Tibial nerve (tissue), 4 donors: ENCODE results near the gene VSTM2B.

Experiments used
- EP300 ChIP-seq, 2 donors: sonication (generic); formaldehyde crosslinking; IDR thresholded peaks; one replicate each; pipeline ENCODE4 v1.6.1; 2017; ENCODE audit warnings: antibody characterized with exemption in 2 of 2, mild to moderate bottlenecking in 1 of 2
- TF ChIP-seq, protein P1 (sequence below), 5 experiments: fragments of 200-600 bp in 3 of 5; fragments of 450-650 bp in 2 of 5; sonication (generic) in 3 of 5; IDR thresholded peaks; one replicate each; pipeline ENCODE4 v1.5.1; 2016 to 2019; ENCODE audit warnings: antibody characterized with exemption in 5 of 5, mild to moderate bottlenecking in 3 of 5, moderate library complexity in 2 of 5

DNA sequence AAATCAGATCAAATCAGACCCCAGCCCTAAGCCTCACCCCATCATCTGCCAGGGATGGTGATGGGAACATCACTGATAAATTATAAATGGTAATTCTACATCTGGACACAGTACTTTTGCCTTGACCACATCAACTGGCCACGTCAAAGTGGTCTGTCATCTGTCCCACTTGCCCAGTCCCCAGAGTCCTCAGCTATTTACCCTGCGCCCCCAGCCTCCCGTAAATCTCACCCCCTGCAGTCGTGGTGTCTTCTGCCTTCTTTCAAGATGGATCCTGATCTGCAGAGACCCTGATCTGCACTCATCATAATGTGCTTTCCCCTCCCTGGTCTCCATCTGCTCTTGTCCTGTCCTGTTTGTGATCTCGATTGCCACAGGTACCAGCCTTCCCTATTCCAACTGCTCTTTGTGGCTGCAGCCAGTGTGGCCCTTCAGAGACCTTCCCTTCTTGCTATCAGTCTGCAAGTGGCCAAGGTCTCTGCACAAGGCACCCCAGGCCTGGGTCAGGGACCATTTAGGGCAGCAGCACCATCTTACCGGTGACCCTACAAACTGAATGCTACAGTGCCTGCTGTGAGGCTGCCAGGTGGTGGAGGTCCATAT, 53.6 kb downstream of the VSTM2B start:
- TF ChIP-seq, protein P1, sequence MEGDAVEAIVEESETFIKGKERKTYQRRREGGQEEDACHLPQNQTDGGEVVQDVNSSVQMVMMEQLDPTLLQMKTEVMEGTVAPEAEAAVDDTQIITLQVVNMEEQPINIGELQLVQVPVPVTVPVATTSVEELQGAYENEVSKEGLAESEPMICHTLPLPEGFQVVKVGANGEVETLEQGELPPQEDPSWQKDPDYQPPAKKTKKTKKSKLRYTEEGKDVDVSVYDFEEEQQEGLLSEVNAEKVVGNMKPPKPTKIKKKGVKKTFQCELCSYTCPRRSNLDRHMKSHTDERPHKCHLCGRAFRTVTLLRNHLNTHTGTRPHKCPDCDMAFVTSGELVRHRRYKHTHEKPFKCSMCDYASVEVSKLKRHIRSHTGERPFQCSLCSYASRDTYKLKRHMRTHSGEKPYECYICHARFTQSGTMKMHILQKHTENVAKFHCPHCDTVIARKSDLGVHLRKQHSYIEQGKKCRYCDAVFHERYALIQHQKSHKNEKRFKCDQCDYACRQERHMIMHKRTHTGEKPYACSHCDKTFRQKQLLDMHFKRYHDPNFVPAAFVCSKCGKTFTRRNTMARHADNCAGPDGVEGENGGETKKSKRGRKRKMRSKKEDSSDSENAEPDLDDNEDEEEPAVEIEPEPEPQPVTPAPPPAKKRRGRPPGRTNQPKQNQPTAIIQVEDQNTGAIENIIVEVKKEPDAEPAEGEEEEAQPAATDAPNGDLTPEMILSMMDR (IDR thresholded peaks at IDR 0.05) = no peak
- TF ChIP-seq EP300 (IDR thresholded peaks at IDR 0.05) = no peak
